Heart left ventricle (tissue), 16 donors: ENCODE measurements around the gene PAWR. TPM values are rescaled to one million over a fixed set of nuclear protein-coding genes. Genes with fewer than 3 reads are reported as not detected.

ENCODE experiments used
- ATAC-seq, 4 donors: fragments of 200-7000 bp; cut with Tn5 transposase; one replicate each; pipeline ENCODE4 v1.9.1; 2020 to 2022; ENCODE audit warnings: moderate library complexity in 4 of 4, mild to moderate bottlenecking in 3 of 4, moderate number of reproducible peaks in 1 of 4
- DNase-seq, 5 donors: peaks; one replicate each; pipeline ENCODE4 v3.0.0-alpha.2; 2020
- H3K27ac ChIP-seq, 12 donors: fragments of 200-600 bp; sonication (generic) in 4 of 12; one replicate each; pipeline versions ENCODE4 v1.5.0 to v1.8.0; 2016 to 2022; ENCODE audit warnings: mild to moderate bottlenecking in 2 of 12
- H3K27me3 ChIP-seq, 9 donors: fragments of 200-600 bp; sonication (generic) in 2 of 9; one replicate each; pipeline versions ENCODE4 v1.5.1 to v1.8.0; 2016 to 2022; ENCODE audit warnings: mild to moderate bottlenecking in 3 of 9
- H3K36me3 ChIP-seq, 9 donors: fragments of 200-600 bp; sonication (generic) in 2 of 9; one replicate each; pipeline versions ENCODE4 v1.5.0 to v1.8.0; 2018 to 2022; ENCODE audit warnings: mild to moderate bottlenecking in 2 of 9
- H3K4me1 ChIP-seq, 12 donors: fragments of 200-600 bp; sonication (generic) in 4 of 12; one replicate each; pipeline versions ENCODE4 v1.5.0 to v1.8.0; 2016 to 2022; ENCODE audit warnings: mild to moderate bottlenecking in 3 of 12
- H3K4me3 ChIP-seq, 12 donors: fragments of 200-600 bp; sonication (generic) in 4 of 12; one replicate each; pipeline versions ENCODE4 v1.5.0 to v1.8.0; 2017 to 2022; ENCODE audit warnings: mild to moderate bottlenecking in 9 of 12, moderate library complexity in 4 of 12
- H3K9me3 ChIP-seq, 12 donors: fragments of 200-600 bp; sonication (generic) in 4 of 12; one replicate each; pipeline versions ENCODE4 v1.5.0 to v1.8.0; 2016 to 2022; ENCODE audit warnings: mild to moderate bottlenecking in 1 of 12
- POLR2A ChIP-seq, 2 donors: fragments of 450-650 bp; IDR thresholded peaks; one replicate each; pipeline ENCODE4 v1.6.1; 2017; ENCODE audit warnings: antibody characterized with exemption in 2 of 2, mild to moderate bottlenecking in 2 of 2, moderate library complexity in 2 of 2
- WGBS, 4 donors: extraction: QIAGEN DNeasy Blood & Tissue Kit in 2 of 4; methylation state at CpG; one replicate each; pipeline versions ENCODE4 v1.1.5 to v1.1.7; 2013 to 2018; 5-methylcytosine and 5-hydroxymethylcytosine counted together
- intact Hi-C, 10 donors: fragments of 100-400 bp; cut with DNase I; formaldehyde crosslinking; loops; one replicate each; pipeline versions ENCODE4 v1.11.1 to v1.14.2; 2022
- polyA plus RNA-seq, 2 donors: library from polyadenylated mRNA; stranded (reverse); fragments of 200-250 nt; gene quantifications; one replicate each; pipeline ENCODE4 v1.2.3, GENCODE V29; 2013
- total RNA-seq, 9 donors: library from RNA; depleted of rRNA in 2 of 9; stranded (reverse); fragments of >200 nt in 2 of 9; fragmentation: NEBNext Ultra II Directional in 3 of 9; extraction: Animal tissue kit (Norgen Biotek cat#: 25700) in 3 of 9; gene quantifications; one replicate each; pipeline versions ENCODE4 v1.1.0 to v1.2.4, GENCODE V29; 2016 to 2023
- TF ChIP-seq, protein P1 (sequence below), 12 donors: fragments of 200-600 bp; sonication (generic) in 4 of 12; IDR thresholded peaks; one replicate each; pipeline versions ENCODE4 v1.5.0 to v1.8.0; 2018 to 2022; ENCODE audit warnings: antibody characterized with exemption in 12 of 12, mild to moderate bottlenecking in 5 of 12
- donor health status: ischemic (EF 13 %, LVEDD 7.1; RV severe dilation, severe dysfunction).
- donor health status: healthy with polysubstance abuse.
- donor health status: DM: no; HTN: yes; CAD: no.
- donor health status: DM: no; HTN: no; CAD: no.
- donor health status: ischemic (EF 25% LVEDD 6.9; RV normal size, moderate dysfunction).
- donor health status: ischemic (EF 25% LVEDD 5.7; RV mildly dilated, moderate dysfunction).
- donor health status: healthy.
- donor health status: DM: yes; HTN: yes; CAD: no.
- donor health status: ischemic (EF 35%, LVEDD 5.7; RV mildly dilated, moderate dysfunction).
- donor health status: nonischemic (EF 11% LVEDD 7.7; RV severe dilation, severe dysfunction).
- donor health status: DM: yes; HTN: yes; CAD: no.
- donor health status: PGD.
- donor health status: ischemic (EF 29% LVEDD 5.4; RV normal size, mild dysfunction).
- donor health status: nonischemic (EF 23%, LVEDD 6.1; RV moderate dilation, normal function).

PAWR gene
- total and polyA plus RNA-seq, 11 donors: 4.8 to 29.0 (median 11.0) TPM

DNA sequence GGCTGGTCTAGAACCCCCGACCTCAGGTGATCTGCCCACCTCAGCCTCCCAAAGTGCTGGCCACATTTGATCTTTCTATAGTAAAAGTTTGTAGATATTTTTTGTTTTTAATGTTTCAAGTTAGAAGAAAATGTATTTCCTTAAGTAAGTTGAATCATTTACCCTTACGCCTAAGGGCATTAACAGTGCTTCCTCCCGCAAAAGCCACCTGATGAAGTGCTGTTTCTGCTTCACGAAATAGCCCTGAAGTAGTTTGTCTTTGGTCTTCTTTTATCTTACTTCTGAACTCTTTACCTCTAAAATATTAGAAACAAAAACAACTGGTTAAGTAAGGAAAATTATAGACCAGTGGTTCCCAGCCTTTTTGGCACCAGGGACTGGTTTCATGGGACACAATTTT, 22.7 kb downstream of the PAWR start:
- Histone ChIP-seq H3K4me3 (no peak overlapping the region), H3K4me1 (peaks cover 0 to 4% (median 0%) of the 10 kb centered on the region in 12 donors), H3K27ac (no peak overlapping the region), H3K27me3 (no peaks in the 10 kb centered on the region), H3K36me3 (no peaks in the 10 kb centered on the region), H3K9me3 (peaks cover 0 to 11% (median 0%) of the 10 kb centered on the region in 12 donors)
- ATAC-seq (no peak), DNase-seq (no peak)
- TF ChIP-seq, protein P1, sequence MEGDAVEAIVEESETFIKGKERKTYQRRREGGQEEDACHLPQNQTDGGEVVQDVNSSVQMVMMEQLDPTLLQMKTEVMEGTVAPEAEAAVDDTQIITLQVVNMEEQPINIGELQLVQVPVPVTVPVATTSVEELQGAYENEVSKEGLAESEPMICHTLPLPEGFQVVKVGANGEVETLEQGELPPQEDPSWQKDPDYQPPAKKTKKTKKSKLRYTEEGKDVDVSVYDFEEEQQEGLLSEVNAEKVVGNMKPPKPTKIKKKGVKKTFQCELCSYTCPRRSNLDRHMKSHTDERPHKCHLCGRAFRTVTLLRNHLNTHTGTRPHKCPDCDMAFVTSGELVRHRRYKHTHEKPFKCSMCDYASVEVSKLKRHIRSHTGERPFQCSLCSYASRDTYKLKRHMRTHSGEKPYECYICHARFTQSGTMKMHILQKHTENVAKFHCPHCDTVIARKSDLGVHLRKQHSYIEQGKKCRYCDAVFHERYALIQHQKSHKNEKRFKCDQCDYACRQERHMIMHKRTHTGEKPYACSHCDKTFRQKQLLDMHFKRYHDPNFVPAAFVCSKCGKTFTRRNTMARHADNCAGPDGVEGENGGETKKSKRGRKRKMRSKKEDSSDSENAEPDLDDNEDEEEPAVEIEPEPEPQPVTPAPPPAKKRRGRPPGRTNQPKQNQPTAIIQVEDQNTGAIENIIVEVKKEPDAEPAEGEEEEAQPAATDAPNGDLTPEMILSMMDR (IDR thresholded peaks at IDR 0.05): no peak
- no peak for TF ChIP-seq POLR2A (IDR thresholded peaks at IDR 0.05)
- intact Hi-C loops: no loop called here
- WGBS, 4 donors: 86 to 97% (median 96%) methylated on average over 4 of the region's 4 CpGs

DNA sequence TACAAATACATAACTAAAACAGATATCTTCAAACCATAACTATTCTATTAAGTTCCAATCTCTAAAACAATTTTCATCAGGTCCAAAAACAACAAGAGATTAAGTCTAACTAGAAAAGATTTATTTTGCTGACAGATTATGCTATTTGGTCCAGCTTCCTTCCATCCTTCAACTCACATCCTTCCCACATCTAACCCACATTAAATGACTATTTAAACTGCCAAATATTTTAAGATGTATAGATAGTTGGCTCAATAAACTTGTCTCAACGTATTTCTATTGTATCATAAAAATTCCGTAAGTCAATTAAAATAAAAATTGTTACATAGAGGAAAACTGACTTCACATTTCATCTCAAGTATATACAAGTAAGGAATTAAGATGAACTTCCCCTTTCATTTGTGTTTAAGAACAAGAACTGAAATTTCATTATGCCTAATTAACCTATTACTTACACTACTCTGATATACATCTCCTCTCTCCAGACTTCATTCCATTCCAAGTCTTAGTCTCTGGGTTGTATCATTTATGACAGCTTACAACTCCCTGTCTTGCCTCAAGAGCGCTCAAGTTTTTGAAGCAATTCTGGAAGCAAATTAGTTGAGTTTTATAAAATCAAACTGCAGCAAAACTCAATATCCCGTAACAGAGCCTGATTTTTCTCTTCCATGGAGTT, 25.4 kb downstream of the PAWR start:
- H3K27ac ChIP-seq: no peak overlapping the region
- no peak overlapping the region for H3K4me3 ChIP-seq
- TF ChIP-seq, protein P1 (IDR thresholded peaks at IDR 0.05): no peak
- 80 to 84% (median 81%) methylated on average over 4 of the region's 4 CpGs for WGBS, 4 donors
- peaks cover 0 to 4% (median 0%) of the 10 kb centered on the region in 12 donors for H3K4me1 ChIP-seq
- no peaks in the 10 kb centered on the region for H3K27me3 ChIP-seq
- DNase-seq (no peak), ATAC-seq (no peak)
- H3K36me3 ChIP-seq: no peaks in the 10 kb centered on the region
- no peaks in the 10 kb centered on the region for H3K9me3 ChIP-seq
- intact Hi-C loops: no loop called here

DNA sequence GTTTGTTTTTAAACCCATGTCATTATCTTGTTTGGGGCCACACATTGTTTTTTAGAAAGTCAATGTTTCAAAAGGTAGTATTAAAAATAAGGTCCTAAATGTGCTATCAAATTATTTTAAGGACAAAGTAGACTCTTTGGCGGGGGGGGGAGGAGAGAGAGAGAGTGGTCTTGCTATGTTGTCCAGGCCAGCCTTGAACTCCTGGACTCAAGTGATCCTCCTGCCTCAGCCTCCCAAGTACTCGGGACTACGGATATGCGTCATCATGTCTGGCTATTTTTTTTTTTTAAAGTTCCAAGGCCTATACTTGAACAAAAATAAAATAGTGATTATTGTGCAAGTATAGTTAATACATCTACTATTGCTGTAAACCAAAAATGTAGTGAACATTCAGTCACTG, 26.2 kb downstream of the PAWR start:
- intact Hi-C loops: no loop called here
- no peak for ATAC-seq

DNA sequence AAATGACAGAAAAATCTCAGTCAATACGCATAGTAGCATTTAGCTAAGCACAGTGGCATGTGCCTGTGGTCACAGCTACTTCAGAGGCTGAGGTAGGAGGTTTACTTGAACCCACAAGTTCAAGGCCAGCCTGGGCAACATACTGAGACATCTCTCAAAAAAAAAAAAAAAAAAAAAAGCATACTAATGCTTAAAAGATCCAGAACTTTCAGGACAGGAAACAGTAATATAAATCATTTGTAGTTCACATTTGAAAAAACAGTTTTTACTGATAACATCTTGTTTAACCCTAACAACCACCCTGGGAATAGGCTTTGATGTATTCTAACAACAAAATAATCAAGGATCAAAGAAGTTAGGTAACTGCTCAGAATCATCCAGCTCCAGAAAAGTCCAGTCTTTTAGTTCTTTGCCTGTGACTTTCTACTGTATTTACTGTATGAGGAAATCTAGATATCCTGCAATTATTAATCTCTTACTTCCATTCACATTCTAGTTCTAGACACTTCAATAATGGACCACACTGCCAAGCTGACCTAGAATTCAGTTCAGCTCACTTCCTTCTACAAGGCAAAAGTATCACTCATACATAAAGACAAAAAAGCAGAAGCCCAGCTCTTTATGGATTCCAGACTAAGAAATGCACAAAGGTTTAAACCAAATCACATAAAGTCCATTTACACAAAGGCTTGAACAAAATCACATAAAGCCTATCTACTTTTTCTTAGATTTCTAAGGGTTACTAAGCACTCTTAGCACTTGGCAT, 28.5 kb downstream of the PAWR start:
- intact Hi-C loops: no loop called here
- 92 to 100% (median 98%) methylated on average over 1 of the region's 1 CpG for WGBS, 4 donors
- H3K27me3 ChIP-seq: no peaks in the 10 kb centered on the region
- H3K9me3 ChIP-seq: no peaks in the 10 kb centered on the region
- H3K4me3 ChIP-seq: no peak overlapping the region
- H3K36me3 ChIP-seq: no peaks in the 10 kb centered on the region
- DNase-seq (no peak), ATAC-seq (no peak)
- H3K27ac ChIP-seq: no peak overlapping the region
- no peak for TF ChIP-seq POLR2A (IDR thresholded peaks at IDR 0.05)
- TF ChIP-seq, protein P1 (IDR thresholded peaks at IDR 0.05): no peak
- H3K4me1 ChIP-seq: peaks cover 0 to 14% (median 2%) of the 10 kb centered on the region in 12 donors

More for the DNA sequence above, 26.2 kb downstream of the PAWR start:
- WGBS, 4 donors: 88 to 94% (median 90%) methylated on average over 4 of the region's 4 CpGs
- peaks cover 0 to 12% (median 2%) of the 10 kb centered on the region in 12 donors for H3K4me1 ChIP-seq
- H3K36me3 ChIP-seq: no peaks in the 10 kb centered on the region
- no peaks in the 10 kb centered on the region for H3K27me3 ChIP-seq
- H3K9me3 ChIP-seq: no peaks in the 10 kb centered on the region
- TF ChIP-seq, protein P1 (IDR thresholded peaks at IDR 0.05): no peak
- TF ChIP-seq POLR2A (IDR thresholded peaks at IDR 0.05): no peak
- no peak overlapping the region for H3K4me3 ChIP-seq
- no peak for DNase-seq
- no peak overlapping the region for H3K27ac ChIP-seq
